ENCODE data around the gene SCD5.

SCD5 gene

DNA sequence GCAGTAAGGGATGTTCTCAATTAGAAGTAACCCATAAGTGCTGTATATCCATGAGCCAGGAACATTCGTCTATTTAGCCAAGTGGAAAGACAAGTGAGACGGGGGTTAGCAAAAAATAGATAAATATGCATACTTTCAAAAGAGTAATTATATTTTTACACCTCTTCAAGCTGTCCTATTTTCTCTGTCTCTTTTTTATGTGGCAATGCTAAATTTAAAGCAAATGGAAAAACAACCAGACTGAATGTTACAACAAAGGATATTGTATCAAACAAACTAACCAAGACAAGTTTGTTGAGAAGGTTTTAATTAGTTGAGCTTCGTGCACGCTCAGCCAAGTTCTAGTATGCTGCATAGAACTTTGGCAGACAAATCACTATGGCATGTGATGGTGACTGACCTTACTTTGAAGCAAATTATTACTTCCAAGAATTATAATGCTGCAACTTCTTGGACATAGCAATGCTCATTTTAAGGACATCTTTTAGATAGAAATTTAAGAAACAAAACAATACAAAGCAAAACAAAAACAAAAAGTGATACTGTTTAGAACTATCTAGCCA is 175.4 kb downstream of the SCD5 start:
- no peak for DNase-seq

DNA sequence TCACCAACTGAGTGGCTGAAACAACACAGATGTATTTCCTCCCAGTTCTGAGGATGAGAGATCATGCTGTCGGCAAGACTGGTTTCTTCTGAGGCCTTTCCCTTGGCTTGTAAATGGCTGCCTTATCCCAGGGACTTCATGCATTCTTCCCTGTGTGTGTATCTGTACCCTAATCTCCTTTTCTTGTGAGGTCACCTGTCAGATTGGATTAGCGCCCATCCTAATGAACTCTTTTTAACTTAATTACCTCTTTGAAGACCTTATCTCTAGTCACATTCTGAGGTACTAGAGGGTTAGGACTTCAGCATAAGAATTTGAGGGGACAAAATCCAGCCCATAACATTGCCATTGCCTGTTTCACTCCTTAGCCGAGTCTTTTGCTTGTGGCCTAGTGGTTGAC is 177.3 kb downstream of the SCD5 start:
- no peak for DNase-seq

DNA sequence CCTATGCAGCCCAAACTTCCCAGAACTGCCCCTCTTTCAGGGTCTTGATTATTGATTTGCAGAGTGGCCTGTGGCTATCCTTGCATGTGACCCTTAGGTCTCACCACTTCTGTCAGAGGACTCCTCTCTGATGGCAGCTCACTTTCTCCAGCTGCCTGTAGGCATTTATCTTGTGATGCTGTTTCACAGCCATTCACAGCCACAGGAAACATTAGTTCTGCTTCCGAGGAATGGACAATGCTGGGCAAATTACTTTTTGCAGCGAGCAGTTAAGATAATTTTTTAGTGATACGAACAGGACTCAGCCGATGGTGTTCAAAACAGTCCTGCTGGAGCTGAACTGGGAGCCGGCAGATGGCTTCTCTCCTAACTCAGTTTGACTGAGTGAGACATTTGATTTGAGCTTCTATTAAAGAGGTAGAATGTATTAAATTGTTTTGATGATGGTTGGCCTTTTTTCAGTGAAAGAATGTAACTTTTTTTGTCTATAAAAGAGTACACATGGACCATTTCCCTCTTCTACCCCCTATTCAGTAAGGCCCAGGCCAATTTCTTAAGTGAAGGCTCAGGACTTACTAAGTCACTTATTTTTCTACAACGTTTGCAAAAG is 178.4 kb downstream of the SCD5 start:
- DNase-seq = no peak

DNA sequence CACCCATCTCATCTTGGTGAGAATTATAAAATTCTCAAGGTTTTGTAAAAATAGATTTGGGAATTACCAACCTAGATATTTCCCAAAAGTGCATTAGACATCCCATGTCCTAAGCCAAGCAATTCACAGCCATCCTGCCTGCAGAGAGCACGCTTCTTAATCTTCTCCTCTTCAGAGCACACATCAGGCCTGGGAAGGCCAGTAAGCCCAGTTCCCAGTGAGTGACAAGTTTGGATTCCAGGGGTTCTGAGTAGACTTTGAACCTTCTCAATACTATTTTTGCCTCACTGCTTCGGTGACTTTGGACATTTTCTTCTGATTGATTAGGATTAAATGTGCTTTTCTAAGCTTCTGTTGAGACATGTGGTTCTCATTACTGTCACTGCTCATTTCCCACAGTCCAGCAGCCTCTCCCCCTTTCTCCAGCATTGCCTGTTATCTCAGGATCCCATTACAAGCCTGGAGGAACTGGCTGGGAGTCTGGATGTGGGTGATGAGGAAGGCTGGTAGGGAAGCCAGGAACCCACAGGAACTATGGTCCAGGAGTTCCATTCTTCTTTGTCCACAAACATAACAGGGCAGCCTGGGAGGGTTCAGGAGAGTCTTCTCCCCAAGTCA is 180.4 kb downstream of the SCD5 start:
- DNase-seq = no peak

DNA sequence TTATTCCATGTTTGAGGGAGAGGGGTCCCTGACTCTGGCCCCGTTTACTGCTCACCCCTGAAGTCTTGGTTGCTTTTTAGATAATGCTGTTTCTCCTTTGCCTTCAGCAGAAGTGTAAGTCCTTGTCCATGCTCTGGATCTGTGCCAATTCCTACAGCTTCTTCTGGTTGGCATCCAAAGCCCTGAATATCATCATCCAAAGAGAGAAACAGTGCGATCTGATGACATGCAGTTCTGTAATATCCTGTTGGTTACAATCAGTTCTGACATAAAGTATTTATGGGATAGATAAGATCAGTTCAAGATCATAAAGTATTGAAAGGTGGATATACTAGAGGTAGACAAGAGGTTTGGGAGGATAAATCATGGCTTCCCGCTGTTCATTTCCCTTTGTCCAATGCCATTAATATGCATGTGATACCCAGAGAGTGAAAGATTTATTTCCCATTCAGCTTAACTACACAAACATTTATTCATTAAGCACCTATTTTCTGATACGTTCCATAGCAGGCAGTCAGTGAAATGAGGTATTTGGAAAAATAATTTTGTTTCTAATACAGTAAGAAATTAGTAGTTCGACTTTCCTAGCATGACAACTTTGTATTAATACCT is 183.7 kb downstream of the SCD5 start:
- no peak for DNase-seq

DNA sequence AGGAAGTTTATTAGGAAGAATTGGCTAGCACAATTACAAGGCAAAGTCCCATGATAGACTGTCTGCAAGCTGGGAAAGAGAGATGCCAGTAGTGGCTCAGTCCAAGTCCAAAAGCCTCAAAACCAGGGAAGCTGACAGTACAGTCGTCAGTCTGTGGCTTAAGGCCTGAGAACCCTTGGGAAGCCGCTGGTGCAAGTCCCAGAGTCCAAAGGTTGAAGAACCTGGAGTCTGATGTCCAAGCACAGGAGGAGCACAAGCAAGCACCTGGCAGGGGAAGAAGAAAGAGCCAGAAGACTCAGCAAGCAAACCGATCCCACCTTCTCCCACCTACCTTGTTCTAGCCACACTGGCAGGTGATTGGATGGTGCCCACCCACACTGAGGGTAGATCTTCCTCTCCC is 185.5 kb downstream of the SCD5 start:
- DNase-seq = no peak

DNA sequence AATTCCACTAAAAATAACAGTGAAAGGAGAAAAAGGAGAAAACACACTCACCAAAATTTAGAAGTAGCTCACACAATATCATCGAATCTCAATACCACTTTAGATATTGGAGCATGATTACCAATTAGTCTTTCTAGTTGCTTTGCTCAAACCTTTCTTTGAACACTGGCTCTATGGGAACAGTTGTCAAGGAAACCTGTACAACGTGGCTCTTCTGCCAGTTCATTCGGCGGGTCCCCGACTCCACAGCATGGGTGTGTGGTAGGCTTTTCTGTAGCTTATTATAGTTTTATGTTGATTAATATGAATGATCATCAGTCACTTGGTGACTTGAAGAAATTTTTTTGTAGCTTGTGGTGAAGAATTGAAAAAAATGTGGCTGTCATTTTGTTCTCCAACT is 186.6 kb downstream of the SCD5 start:
- DNase-seq = no peak

DNA sequence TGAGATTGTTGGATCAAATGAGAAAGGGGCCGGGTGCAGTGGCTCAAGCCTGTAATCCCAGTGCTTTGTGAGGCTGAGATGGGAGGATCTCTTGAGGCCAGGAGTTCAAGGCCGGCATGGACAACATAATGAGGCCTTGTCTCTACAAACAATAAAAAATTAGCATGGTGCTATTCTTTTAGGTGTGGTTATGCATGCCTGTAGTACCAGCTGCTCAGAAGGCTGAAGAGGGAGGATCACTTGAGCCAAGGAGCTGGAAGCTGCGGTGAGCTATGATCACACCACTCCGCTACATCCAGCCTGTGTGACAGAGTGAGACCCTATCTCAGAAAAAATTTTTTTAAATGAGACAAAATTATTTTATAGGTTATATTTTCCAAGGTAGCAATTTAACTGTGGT is 187.1 kb downstream of the SCD5 start:
- no peak for DNase-seq

DNA sequence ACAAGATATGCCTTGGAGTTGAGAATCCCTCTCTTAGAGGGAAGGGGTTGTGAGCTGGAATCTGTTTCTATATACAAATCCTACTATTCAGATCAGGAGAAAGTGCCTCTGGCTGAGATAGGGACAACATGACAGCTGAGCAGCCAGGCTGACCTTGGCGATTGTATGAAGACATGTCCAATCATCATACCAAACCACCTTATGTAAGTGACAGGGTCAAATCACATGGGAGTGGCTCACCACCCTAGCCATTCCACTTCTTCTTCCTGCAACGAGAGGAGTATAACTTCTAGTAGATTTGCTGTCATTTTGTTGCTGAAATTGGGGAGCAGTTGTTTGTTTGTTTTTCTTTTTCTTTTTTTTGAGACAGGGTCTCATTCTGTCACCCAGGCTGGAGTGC is 188.6 kb downstream of the SCD5 start:
- no peak for DNase-seq

DNA sequence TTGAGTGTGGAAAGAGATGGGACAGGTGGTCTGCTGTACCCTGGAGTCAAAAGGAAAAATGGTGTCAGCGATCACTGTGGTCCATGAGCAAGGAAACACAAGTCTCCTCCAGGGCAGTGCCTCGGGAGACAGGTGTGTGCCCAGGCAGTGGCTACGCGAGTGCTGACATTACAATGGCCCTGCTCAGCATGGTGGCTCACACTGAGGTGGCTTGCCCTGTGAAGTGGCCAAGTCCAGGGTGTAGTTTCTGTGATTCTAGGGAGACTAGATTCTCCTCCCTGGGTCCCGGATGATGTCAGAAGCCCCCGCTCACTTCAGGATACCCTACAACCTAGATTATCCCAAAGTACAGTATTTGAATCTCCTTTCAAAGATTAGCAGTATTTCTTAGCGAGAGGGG is 192.0 kb downstream of the SCD5 start:
- DNase-seq = no peak

DNA sequence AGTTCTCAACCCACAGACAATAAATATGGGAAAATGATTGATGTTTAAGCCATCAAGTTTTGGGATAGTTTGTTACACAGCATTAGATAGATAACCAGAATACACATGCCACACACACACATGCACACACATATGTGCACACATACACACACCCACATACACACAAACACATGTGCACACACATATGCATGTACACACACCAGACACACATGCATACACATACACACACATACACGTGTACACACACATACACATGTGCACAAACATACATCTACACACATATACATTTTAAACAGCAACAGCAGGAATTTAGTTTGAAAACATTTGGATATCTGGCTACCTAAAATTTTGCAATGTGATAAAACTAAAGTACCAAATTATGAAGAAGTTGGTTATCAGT is 194.1 kb downstream of the SCD5 start:
- DNase-seq = no peak

DNA sequence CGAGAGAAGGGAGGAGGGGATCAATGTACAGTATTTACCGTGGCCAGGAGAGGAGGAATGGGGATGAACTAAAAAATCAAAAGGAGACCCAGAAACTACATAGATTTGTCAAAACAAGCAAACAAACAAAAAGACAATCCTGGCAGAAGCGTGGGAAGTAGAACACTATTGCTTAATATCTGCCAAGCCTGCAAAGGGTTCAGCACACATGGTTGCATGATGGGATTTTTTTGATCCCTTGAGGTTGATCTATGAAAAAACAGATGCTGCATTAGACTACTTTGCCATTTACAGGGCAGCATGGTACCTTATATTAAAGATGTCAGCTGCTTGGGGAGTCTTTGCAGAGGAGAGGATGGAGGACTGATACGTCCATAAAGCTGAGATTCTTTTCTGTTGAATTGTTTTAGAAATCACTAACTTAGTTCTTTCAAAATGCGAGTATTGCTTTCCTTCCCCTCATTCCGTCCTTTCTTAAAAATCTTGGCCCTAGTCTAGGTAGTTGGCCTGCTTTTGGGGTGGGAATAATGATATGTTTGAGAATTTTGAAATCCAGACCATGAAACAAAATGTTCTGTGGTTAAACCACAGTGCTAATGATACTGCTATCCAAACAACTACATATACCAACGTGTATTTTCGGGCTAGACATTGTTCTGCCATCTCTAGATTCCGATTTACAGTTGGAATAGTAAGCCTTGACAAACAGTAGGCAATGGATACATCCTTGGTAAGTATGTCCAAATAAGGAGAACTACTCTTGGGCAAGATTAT is 197.2 kb downstream of the SCD5 start:
- no peak for DNase-seq

DNA sequence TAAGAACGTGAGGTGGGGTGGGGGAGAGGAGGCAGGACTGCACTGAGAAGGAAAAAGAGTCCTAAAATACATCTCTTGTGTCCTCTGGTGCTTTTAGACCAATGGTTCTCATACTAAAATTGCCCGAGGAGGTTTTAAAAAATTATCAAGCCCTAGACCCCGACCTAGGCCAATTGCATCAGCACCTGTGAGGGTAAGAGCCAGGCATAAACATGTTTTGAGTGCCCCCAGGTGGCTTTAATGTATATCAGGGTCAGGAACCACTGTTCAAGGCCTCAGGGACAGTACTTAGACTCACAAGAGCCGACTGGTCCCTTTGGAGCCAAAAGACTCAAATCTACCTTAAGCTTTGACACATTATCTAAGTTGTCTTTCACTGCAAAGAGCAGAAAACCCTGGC is 199.3 kb downstream of the SCD5 start:
- DNase-seq = no peak

DNA sequence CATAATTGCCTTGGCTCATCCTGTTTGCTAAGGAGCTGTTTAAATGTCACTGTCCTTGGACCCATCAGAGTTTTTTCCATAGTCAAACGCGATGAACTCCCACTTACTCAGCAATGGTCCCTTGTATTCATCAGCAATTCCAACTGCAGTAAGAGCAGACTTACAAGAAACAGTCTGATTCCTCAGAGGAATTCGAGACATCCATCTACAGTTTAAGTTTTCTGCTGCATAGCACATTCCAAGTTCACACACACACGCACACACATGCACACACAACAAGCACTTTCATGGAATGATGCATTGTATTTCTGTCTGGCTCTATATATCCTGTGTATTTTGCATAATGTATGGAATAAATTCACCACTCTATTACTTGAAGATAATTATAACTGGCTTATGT is 204.1 kb downstream of the SCD5 start:
- no peak for DNase-seq

DNA sequence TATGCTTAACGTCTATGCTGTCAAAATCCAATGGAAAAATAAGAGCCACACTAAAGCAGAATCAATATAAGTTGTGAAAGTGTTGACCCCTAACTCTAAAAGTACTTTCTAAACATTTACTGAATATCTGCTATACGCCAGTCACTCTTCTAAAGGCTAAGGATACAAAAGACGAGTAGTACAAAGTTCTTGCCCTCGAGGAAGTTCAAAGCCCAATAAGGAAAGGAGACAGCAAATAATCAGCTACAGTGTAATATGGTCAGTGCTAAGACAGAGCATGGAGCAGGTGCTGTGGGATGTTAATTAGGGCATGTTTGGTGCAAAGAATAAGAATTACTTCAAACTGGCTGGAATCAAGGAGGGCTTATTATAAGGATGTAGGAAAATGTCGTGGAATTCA is 205.2 kb downstream of the SCD5 start:
- DNase-seq = no peak

DNA sequence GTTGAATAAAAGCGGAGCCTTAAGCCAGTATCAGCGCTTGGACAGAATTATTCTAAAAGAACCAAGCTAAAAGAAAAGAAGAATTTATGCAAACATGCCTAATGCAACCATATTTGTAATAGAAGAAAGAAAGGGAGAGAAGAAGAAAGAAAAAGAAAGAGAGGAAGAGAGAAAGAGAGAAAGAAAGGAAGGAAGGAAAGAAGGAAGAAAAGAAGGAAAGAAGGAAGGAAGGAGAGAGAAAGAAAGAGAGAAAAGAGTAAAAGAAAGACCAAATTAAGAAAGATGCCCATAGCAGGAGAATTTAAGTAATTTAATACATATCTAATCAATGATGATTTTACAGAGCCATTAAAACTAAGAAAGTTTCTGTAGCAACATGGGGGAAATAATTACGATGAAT is 206.0 kb downstream of the SCD5 start:
- no peak for DNase-seq

DNA sequence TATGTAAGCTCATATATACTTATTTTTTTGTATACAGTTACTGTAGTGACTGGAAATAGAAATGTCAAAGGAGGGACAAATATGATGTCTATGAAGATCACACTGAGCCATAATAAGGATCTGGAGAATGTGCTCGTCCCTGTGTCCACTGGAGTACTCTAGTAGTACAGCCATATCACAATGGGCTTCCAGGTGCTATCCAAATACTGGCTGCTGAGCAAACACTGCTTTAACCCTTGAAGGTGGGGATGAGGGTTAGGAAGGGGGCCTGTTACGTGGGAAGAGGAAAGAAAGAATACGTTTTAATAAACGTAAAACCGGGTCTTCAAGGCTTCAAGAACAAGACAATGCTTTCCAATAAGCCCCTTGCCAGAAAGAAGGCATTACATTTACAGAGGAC is 207.0 kb downstream of the SCD5 start:
- no peak for DNase-seq

DNA sequence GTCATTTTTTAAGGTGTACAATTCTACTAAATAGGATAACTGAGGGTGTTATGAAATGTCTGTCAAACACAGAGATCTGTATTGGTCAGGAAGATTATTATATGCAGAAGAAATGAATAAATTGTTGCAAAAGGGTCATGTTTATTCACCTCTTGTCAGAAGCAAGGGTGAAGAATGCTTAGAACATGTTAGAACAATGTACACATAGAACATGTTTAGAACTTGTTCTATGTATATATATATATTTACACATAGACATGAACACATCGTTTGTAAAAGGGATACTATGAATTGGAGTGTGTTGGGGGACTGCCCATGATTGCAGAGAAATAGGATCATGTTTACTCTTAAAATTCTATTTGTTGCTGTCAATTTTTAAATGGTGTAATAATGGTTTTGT is 208.8 kb downstream of the SCD5 start:
- DNase-seq = no peak

DNA sequence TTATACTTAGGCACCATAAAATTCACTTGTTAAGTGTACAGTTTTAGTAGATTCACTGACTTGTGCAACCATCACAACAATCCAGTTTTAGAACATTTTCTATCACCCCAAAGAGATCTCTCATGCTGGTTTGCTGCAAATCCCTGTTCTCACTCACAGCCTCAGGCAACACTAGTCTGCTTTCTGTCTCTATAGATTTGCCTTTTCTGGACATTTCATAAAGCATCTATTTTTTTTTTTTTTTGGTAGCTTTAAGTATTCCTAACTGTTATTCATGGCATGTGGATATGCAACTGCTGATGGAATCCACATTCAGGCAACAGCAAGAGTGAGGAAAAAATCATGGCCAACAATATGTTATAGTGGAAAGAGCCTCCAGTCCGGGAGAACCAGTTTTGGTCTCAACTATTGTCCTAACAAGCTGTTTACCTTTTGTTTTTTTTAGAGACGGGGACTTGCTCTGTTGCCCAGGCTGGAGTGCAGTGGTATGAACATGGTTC is 209.8 kb downstream of the SCD5 start:
- no peak for DNase-seq

DNA sequence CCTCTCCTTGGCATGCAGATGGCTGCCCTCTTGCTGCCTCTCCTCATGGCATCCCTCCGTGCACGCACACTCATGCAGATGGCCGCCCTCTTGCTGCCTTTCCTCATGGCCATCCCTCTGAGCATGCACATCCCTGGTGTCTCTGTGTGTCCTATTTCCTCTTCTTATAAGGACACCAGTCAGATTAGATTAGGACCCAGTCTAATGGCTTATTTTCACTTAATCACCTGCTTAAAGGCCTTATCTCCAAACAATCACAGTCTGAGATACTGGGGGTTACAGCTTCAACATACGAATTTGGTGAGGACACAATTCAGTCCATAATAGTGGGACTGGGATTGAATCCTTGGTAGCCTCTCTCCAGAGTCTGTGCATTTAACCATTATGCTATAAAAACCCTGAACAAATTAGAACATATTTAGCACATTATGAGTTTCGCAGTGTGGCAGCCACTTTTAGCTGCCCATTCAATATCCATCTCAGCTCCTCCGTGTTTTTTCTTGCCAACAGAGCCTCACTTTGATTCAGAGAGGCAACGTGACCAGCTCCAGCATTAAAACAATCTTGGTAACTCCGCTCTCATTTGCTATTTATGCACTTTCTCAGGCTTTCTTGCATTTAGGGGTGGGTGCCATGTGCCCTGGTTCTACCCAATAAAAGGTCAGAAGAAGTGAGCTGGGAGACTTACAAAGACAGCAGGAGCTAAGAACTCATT is 210.6 kb downstream of the SCD5 start:
- no peak for DNase-seq

DNA sequence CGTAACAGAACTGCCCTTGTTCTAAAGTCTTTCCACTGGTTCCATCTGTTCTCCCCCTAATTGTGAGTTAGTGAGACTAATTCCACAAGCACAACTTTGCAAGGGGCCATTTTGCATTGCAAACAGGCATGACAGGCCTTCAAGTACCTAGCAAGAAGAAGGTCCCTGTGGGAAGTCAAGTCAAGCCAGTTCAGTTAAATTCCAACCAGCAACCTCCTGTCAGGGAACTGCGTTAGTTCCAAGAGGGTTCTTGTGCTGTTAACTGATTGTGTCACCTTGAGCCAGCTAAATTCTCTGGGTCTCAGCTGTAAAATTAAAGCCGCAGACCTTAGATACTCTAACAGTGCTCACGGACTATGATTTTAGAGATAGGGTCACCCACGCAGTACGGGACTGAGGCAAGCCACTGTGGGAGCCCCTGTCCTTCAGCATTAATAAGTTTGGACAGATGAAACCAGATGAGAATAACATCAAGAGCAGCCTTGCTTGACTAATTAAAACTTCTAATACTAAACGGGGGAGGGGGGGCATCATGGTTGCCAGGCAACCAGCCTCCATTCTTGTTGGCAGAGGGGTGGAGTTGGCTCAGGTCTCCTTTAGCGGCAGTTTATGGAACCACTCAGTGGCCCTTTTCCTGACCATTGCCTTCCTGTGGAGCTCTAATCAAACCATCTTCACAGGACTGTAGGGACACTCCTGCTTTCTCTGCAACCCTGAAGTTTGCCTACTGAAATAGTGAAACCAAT is 212.7 kb downstream of the SCD5 start:
- no peak for DNase-seq

DNA sequence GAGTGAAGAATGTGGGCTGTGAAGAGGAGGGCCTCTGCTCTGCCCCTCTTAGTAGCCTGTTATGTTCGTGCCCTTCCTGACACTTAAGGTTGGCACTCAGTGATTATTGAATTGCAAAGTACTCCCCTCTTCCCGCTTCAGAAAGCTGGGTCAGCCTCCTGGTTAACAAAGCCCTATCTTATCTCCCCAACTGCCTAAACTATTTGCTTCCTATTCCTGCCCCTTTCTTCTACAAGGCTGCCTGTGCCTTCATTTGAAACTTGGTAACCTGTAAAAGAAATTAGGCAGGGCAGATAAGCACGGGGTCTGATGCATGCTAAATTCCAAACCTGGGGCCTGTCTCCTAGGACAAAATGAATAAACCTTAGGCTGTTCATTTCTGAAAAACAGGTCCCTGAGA is 213.7 kb downstream of the SCD5 start:
- no peak for DNase-seq

Data from GF-D8 (cell line).